Effector memory CD4-positive, alpha-beta T cell (primary cell): ENCODE data around the gene MYLK.
"Not testable (repeated sequence)": the region's sequence is repeated elsewhere in the genome, so short reads cannot be mapped to it uniquely, and the experiment has no call there.

Experiments used
- DNase-seq, 3 donors: peaks; one replicate each; pipeline ENCODE4 v3.0.0-alpha.2; 2020
- H3K27ac ChIP-seq: 2 replicates; pipeline ENCODE4 v1.7.0; 2013; ENCODE audit warnings: mild to moderate bottlenecking, low read length, moderate library complexity; ENCODE audit not compliant: insufficient read depth, poor library complexity, severe bottlenecking
- H3K27me3 ChIP-seq: replicated peaks from 2 replicates; pipeline ENCODE4 v1.7.0; 2013; ENCODE audit warnings: mild to moderate bottlenecking, low read length; ENCODE audit not compliant: insufficient read depth, control insufficient read depth, poor library complexity, severe bottlenecking
- H3K36me3 ChIP-seq: 2 replicates; pipeline ENCODE4 v1.7.0; 2013; ENCODE audit warnings: mild to moderate bottlenecking, low read length, moderate library complexity; ENCODE audit not compliant: control insufficient read depth, insufficient read depth
- H3K4me1 ChIP-seq: 2 replicates; pipeline ENCODE4 v1.7.0; 2013; ENCODE audit warnings: low read length, mild to moderate bottlenecking; ENCODE audit not compliant: control insufficient read depth, insufficient read depth, poor library complexity, severe bottlenecking
- H3K4me3 ChIP-seq: 2 replicates; pipeline ENCODE4 v1.7.0; 2013; ENCODE audit warnings: low read length, low read depth, mild to moderate bottlenecking; ENCODE audit not compliant: insufficient read depth, poor library complexity, severe bottlenecking
- H3K9me3 ChIP-seq: 2 replicates; pipeline ENCODE4 v1.7.0; 2013; ENCODE audit warnings: mild to moderate bottlenecking, low read length, moderate library complexity; ENCODE audit not compliant: control insufficient read depth

Gene MYLK

DNA sequence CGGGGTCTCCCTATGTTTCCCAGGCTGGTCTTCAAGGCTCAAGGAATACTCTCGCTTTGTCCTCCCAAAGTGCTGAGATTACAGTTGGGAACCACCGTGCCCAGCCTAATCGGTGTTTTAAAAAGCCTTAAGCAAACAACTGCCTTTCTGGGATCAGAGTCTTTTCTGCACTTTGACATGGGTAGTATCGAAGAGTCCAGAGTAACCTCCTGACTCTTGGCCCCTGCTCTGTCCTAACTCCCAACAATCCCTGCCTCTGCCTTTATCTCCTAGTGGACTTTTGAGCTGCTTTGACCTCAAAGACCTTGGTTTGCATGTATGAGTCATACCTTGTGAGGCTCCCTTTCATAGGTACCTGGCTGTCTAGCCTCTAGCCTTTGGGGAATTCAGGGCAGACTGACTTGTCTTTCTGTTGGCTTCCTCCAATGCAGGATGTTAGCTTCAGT, 278.3 kb downstream of the MYLK start:
- H3K4me3 ChIP-seq: no peak overlapping the region
- H3K27ac ChIP-seq: no peak overlapping the region

GRCh38 chr3:123603153-123603552, 281.0 kb downstream of the MYLK start:
- not testable (repeated sequence) for H3K4me1 ChIP-seq, H3K9me3 ChIP-seq, DNase-seq, H3K36me3 ChIP-seq, H3K27me3 ChIP-seq, H3K27ac ChIP-seq, H3K4me3 ChIP-seq

More for the DNA sequence above, 278.3 kb downstream of the MYLK start:
- Histone ChIP-seq H3K36me3 (no peaks in the 10 kb centered on the region), H3K4me1 (no peaks in the 10 kb centered on the region), H3K9me3 (no peaks in the 10 kb centered on the region), H3K27me3 (no peaks in the 10 kb centered on the region)
- DNase-seq: no peak

- Histone ChIP-seq H3K9me3 (no peaks in the 10 kb centered on the region), H3K4me1 (no peaks in the 10 kb centered on the region), H3K36me3 (no peaks in the 10 kb centered on the region), H3K4me3 (no peak overlapping the region), H3K27ac (no peak overlapping the region), H3K27me3 (no peaks in the 10 kb centered on the region)
- no peak for DNase-seq
These were observed 281.8 kb downstream of the MYLK start for GRCh38 chr3:123602325-123602724.

- not testable (repeated sequence) for H3K9me3 ChIP-seq, H3K4me3 ChIP-seq, H3K27me3 ChIP-seq, H3K36me3 ChIP-seq, DNase-seq, H3K4me1 ChIP-seq, H3K27ac ChIP-seq
These were observed 283.3 kb downstream of the MYLK start for GRCh38 chr3:123600863-123601262.

DNA sequence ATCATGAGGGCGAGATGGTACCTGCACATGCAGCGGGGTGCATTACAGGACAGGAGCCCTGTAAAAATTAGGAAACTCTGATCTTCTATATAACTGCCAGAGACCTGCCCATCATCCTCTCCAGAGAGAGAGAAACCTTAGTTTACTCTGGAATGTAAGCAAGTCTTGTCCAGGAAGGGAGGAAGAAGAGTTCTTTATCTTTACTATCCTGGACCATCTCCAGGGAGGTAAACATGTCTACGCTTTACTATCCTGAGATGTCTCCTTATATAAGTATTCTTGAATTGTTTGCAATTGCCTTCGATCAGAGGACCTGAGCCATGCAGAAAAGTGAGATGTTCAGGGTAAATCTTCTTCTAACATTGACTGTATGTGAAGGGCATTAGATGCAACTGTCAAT, 286.6 kb downstream of the MYLK start:
- H3K27ac ChIP-seq: no peak overlapping the region
- no peaks in the 10 kb centered on the region for H3K9me3 ChIP-seq
- H3K4me1 ChIP-seq: no peaks in the 10 kb centered on the region
- no peaks in the 10 kb centered on the region for H3K36me3 ChIP-seq
- H3K4me3 ChIP-seq: no peak overlapping the region
- H3K27me3 ChIP-seq: no peaks in the 10 kb centered on the region
- no peak for DNase-seq

DNA sequence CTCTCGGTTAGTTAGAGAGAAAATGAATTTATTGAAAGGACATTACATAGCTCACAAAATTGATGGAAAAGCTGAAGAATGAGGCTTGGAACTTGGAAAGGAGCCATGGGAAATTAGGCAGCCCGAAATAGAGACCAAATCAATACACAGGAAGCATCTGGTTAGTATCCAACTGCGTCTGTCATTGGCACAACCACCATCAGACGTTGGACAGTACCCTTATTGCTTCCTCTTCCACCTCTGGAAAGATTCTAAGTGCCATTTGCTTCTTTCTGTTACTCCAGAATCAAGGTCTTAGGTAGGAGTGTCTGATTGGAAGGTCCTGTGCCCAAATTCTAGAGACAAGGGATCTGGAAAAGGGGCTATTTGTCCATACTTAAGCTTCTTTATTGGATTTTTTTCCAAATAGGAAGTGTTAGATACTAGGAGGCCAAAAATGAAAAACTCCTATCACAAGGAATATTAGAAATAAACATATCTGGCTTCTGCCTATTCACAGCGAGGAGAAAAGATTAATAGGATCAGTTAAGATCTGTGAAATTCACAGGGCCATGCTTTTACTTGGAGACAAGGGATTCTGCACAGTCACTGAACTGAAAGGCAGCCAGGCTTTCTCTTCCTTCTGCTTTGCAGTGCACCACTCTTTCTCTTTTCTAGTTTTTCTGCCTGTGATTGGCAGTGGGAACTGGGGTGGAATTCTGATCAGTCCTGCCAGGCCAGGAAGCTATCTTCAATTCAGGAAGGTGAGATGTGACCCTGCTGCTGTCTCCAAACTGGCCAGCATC, 288.5 kb downstream of the MYLK start:
- DNase-seq: no peak
- no peak overlapping the region for H3K4me3 ChIP-seq
- peaks cover 3% of the 10 kb centered on the region for H3K36me3 ChIP-seq
- H3K4me1 ChIP-seq: no peaks in the 10 kb centered on the region
- no peaks in the 10 kb centered on the region for H3K27me3 ChIP-seq
- no peak overlapping the region for H3K27ac ChIP-seq
- peaks cover 4% of the 10 kb centered on the region for H3K9me3 ChIP-seq

DNA sequence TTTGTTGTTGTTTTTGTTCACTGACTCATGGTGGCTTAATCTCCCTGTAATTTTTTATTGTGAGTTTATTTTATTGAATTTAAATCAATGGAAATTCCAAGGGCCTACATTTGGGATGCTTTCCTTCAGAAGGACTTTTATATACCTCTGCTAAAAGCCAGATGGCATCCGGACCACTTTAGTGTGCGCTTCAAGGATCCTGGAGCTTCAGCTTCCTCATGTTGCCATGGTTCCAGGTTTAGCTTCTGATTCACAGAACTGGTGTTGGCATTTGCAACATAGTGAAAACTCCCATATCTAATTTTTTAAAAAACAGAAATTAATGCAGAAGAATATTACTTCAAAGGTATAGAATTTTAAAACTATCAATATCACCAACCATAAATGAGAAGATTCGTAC, 290.8 kb downstream of the MYLK start:
- peaks cover 6% of the 10 kb centered on the region for H3K9me3 ChIP-seq
- H3K36me3 ChIP-seq: peaks cover 3% of the 10 kb centered on the region
- no peak for DNase-seq
- H3K4me1 ChIP-seq: no peaks in the 10 kb centered on the region
- H3K27me3 ChIP-seq: no peaks in the 10 kb centered on the region
- H3K4me3 ChIP-seq: no peak overlapping the region
- H3K27ac ChIP-seq: no peak overlapping the region

DNA sequence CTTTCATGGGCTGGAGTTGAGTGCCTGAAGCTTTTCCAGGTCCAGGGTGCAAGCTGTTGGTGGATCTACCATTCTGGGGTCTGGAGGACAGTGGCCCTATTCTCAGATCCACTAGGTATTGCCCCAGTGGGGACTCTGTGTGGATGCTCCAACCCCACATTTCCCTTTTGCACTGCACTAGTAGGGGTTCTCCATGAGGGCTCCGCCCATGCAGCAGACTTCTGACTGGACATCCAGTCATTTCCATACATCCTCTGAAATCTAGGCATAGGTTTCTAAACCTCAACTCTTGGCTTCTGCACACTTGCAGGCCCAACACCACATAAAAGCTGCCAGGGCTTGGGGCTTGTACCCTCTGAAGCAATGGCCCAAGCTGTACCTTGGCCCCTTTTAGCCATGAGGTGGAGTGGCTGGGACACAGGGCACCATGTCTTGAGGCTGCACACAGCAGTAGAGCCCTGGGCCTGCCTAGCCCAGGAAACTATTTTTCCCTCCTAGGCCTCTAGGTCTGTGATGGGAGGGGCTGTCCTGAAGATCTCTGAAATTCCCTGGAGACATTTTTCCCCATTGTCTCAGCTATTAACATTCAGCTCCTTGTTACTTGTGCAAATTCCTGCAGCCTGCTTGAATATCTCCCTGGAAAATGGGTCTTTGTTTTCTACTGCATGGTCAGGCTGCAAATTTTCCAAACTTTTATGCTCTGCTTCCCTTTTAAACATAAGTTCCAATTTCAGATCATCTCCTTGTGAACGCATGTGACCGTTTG, 293.3 kb downstream of the MYLK start:
- H3K36me3 ChIP-seq: peaks cover 3% of the 10 kb centered on the region
- H3K4me3 ChIP-seq: no peak overlapping the region
- H3K27me3 ChIP-seq: no peaks in the 10 kb centered on the region
- no peak overlapping the region for H3K27ac ChIP-seq
- H3K4me1 ChIP-seq: no peaks in the 10 kb centered on the region
- no peak for DNase-seq
- H3K9me3 ChIP-seq: peaks cover 6% of the 10 kb centered on the region

GRCh38 chr3:123587401-123587800, 296.7 kb downstream of the MYLK start:
- Histone ChIP-seq H3K4me3 (no peak overlapping the region), H3K36me3 (peaks cover 3% of the 10 kb centered on the region), H3K9me3 (peaks cover 6% of the 10 kb centered on the region), H3K27ac (no peak overlapping the region), H3K4me1 (peaks cover 6% of the 10 kb centered on the region), H3K27me3 (no peaks in the 10 kb centered on the region)
- no peak for DNase-seq

- DNase-seq: no peak
- Histone ChIP-seq H3K27ac (no peak overlapping the region), H3K9me3 (peaks cover 6% of the 10 kb centered on the region), H3K4me3 (no peak overlapping the region), H3K36me3 (peaks cover 3% of the 10 kb centered on the region), H3K4me1 (peaks cover 6% of the 10 kb centered on the region), H3K27me3 (no peaks in the 10 kb centered on the region)
These were observed 297.2 kb downstream of the MYLK start for GRCh38 chr3:123586968-123587367.
